ENCODE data around the gene CBL. TPM values are rescaled to one million over a fixed set of nuclear protein-coding genes. Genes with fewer than 3 reads are reported as not detected.

CBL gene
- total RNA-seq, 1 experiment from 2014 or later: 45.6 TPM

DNA sequence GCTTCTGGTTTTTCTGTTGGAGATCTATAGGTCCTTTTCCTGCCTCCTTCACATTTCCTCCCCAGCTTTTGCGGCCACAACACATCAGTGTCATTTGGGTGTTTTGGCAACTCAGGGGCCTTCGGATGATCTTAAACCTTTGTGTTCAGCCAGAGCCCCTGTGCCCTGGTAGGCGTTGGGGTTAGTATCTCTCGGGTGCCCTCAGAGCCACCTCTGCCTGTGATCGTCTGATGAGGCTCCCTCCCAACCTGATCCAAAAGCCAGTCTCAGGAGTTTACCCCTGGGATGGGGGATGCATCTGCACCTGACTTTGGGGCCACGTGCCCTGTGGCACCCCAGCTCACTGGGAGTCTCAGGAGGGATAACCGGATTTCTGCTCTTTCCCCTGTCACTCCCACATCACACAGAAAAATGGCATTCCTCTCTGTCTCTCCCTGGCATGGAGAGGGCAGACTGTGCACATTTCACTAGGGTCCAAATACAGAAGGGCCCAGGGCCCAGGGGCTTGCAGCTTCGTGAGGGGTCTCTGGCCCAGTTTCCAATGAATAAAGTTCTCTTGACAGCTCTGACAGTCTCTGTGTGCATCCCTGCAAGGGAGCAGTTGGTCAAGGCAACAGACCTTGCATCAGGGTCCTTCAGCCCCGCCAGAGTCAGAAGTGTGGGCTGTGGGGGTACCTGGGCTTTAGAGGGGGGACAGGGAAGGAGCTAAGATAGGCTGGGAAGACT, 130.8 kb downstream of the CBL start:
- Mint-ChIP-seq H3K9me3 (no peaks in the 10 kb centered on the region), H3K4me1 (peaks cover 56% of the 10 kb centered on the region), H3K36me3 (peaks cover 7% of the 10 kb centered on the region), H3K4me3 (peak overlapping the region; percentile 100), H3K27me3 (ENCODE audit: low read depth) (peaks cover 26% of the 10 kb centered on the region), H3K27ac (peak overlapping the region; percentile 96)
- CTCF ChIA-PET: interaction anchor here (1.1 to 10.4 kb wide), 13 partner anchors 8 to 197 kb away, joined by 3 to 387 read pairs (median 19); partner anchors contain the start of genes CBL, MCAM, NLRX1 and USP2
- no peak for ATAC-seq
- no peak for DNase-seq (ENCODE audit: low spot score)
- 0 out of 2 replicates have a peak, but pooled peaks have one; percentile 18 for TF ChIP-seq JUN (CRISPR knock-in tag; IDR thresholded peaks at IDR 0.05)
- TF ChIP-seq NR1H2 (CRISPR knock-in tag; IDR thresholded peaks at IDR 0.05): no peak
- POLR2A ChIA-PET: interaction anchor here (2.2 to 3.9 kb wide), 3 partner anchors 13 to 25 kb away, joined by 9 to 35 read pairs (median 10); partner anchors contain the start of gene MCAM

DNA sequence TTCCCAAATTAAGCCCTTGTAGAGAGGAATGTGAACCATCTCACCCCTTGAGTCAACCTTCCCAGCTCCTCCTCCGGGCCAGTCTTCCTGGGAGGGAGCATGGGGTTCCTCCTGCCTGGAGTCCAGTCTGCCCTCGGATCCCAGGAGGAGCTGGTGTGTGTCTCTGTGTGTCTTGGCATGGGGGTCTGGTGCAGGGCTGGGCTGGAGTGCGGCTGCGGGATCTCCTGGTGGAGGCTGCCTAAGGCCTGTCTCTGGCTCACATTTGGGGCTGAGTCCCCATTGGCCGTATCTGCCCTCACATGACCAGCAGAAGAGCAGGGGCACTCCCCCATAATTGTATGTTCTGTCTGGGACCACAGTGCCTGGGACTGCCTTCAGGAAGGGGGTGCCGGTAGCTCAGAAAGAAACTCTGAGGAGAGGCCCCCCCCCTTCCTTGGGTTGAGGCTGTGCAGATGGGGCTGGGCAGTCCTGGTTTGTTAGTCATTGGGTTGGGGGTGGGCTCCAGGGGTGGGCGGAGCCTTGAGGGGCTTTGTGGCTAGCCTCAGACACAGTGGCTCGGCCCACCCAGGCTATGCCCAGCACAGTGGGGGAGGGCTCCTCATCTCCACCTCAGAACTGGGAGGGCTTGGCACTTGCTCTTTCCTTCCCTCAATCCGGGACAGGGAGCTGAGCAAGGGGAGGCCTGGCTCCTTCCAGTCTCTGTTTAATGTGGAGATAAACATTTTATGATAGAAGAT, 131.6 kb downstream of the CBL start:
- H3K36me3 Mint-ChIP-seq: peaks cover 7% of the 10 kb centered on the region
- ATAC-seq (peak; percentile 31), DNase-seq (ENCODE audit: low spot score) (peak; percentile 71)
- CTCF ChIA-PET: interaction anchor here (0.6 to 10.4 kb wide), 72 partner anchors 9 to 1275 kb away, joined by 3 to 387 read pairs (median 4); partner anchors contain the start of genes C2CD2L, CBL, DPAGT1 and HINFP
- peak overlapping the region; percentile 96 for H3K27ac Mint-ChIP-seq
- POLR2A ChIA-PET: interaction anchor here (0.6 to 3.9 kb wide), 12 partner anchors 14 to 854 kb away, joined by 3 to 35 read pairs (median 4); partner anchors contain the start of genes MCAM and THY1
- peaks cover 34% of the 10 kb centered on the region for H3K27me3 Mint-ChIP-seq (ENCODE audit: low read depth)
- no peaks in the 10 kb centered on the region for H3K9me3 Mint-ChIP-seq
- H3K4me3 Mint-ChIP-seq: peak overlapping the region; percentile 100
- TF ChIP-seq JUN (CRISPR knock-in tag; IDR thresholded peaks at IDR 0.05) (no peak), FOXP1 (CRISPR knock-in tag; IDR thresholded peaks at IDR 0.05; ENCODE audit: borderline replicate concordance) (no peak), NFYB (CRISPR knock-in tag; conservative IDR thresholded peaks at IDR 0.05; ENCODE audit: low read depth) (peak; percentile 38; the same call in 1 of the 2 replicates), ZBTB21 (CRISPR knock-in tag; IDR thresholded peaks at IDR 0.05; ENCODE audit: borderline replicate concordance) (no peak)
- TF ChIP-seq, protein P1, sequence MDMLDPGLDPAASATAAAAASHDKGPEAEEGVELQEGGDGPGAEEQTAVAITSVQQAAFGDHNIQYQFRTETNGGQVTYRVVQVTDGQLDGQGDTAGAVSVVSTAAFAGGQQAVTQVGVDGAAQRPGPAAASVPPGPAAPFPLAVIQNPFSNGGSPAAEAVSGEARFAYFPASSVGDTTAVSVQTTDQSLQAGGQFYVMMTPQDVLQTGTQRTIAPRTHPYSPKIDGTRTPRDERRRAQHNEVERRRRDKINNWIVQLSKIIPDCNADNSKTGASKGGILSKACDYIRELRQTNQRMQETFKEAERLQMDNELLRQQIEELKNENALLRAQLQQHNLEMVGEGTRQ (CRISPR knock-in tag; IDR thresholded peaks at IDR 0.05): peak; percentile 88
- TF ChIP-seq, protein P2, sequence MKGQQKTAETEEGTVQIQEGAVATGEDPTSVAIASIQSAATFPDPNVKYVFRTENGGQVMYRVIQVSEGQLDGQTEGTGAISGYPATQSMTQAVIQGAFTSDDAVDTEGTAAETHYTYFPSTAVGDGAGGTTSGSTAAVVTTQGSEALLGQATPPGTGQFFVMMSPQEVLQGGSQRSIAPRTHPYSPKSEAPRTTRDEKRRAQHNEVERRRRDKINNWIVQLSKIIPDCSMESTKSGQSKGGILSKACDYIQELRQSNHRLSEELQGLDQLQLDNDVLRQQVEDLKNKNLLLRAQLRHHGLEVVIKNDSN (CRISPR knock-in tag; IDR thresholded peaks at IDR 0.05): peak; percentile 87
- peaks cover 57% of the 10 kb centered on the region for H3K4me1 Mint-ChIP-seq

DNA sequence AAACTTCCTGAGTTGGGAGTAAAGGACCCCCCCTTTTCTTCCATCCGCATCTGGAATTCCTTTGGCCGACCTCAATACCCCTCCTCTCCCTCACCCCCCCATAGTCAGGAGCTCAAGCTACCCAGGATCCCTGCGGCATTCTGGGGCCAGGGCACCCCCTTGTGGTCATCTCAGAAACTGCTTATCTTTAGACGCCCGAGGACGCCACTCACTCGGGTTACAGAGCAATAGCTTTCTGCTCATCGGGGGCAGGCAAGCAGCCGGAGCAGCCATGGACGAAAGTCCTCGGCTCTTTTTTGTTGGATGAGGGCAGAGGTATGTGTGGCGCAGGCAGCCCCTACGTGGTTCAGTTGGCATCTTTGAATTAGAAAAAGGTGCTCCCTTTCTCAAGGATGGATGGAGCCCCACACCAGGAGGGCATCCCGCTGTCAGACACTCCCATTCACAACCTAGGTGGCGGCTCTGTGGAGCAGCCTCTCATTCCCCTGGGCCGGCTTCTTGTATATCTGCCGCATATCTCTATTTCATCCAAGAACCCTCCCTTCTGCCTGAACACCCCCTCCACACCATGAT, 132.3 kb downstream of the CBL start:
- Mint-ChIP-seq H3K27me3 (ENCODE audit: low read depth) (peaks cover 41% of the 10 kb centered on the region), H3K36me3 (peaks cover 7% of the 10 kb centered on the region), H3K9me3 (no peaks in the 10 kb centered on the region), H3K4me1 (peaks cover 55% of the 10 kb centered on the region), H3K27ac (peak overlapping the region; percentile 96), H3K4me3 (peak overlapping the region; percentile 100)
- CTCF ChIA-PET: interaction anchor here (0.5 to 10.4 kb wide), 76 partner anchors 10 to 1276 kb away, joined by 3 to 387 read pairs (median 4); partner anchors contain the start of genes C2CD2L, CBL, DPAGT1 and HINFP
- TF ChIP-seq, protein P3, sequence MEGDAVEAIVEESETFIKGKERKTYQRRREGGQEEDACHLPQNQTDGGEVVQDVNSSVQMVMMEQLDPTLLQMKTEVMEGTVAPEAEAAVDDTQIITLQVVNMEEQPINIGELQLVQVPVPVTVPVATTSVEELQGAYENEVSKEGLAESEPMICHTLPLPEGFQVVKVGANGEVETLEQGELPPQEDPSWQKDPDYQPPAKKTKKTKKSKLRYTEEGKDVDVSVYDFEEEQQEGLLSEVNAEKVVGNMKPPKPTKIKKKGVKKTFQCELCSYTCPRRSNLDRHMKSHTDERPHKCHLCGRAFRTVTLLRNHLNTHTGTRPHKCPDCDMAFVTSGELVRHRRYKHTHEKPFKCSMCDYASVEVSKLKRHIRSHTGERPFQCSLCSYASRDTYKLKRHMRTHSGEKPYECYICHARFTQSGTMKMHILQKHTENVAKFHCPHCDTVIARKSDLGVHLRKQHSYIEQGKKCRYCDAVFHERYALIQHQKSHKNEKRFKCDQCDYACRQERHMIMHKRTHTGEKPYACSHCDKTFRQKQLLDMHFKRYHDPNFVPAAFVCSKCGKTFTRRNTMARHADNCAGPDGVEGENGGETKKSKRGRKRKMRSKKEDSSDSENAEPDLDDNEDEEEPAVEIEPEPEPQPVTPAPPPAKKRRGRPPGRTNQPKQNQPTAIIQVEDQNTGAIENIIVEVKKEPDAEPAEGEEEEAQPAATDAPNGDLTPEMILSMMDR (IDR thresholded peaks at IDR 0.05): peak; percentile 68
- TF ChIP-seq, protein P4, sequence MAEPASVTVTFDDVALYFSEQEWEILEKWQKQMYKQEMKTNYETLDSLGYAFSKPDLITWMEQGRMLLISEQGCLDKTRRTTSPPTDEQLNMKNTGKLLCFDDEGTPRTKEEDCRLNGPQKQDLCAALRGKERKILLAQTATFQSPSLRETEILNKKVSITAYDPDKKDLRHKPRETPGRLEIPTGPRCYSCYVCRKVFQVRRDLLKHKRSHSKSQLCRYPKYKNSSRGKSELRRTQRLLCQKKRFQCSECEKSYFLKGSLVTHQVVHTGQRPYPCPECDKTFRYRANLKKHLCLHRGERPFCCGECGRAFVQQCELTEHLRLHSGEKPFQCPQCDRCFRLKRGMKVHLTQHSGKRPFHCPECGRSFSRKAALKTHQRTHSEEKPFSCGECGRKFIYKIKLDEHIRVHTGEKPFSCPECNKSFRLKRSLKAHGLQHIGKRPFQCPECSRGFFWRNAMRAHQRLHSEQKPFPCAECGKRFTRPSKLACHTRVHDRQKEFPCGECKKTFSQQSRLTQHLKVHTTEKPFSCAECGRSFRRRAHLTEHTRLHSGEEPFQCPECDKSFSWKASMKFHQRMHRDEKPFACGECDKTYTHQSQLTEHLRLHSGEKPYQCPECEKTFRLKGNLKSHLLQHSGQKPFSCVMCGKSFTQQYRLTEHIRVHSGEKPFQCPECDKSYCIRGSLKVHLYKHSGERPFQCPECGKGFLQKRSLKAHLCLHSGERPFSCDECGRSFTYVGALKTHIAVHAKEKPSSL (CRISPR knock-in tag; conservative IDR thresholded peaks at IDR 0.05): no peak
- peak; percentile 89 for DNase-seq (ENCODE audit: low spot score)
- POLR2A ChIA-PET: interaction anchor here (0.5 to 3.9 kb wide), 14 partner anchors 15 to 1252 kb away, joined by 3 to 35 read pairs (median 4); partner anchors contain the start of genes MCAM and THY1
- peak; percentile 31 for ATAC-seq
